GM21737 (cell line): Measurements from ENCODE around the gene IL1RN.

ENCODE experiments used
- ATAC-seq: cut with Tn5 transposase; IDR thresholded peaks from one replicate; pipeline ENCODE4 v1.9.1; 2021; ENCODE audit warnings: mild to moderate bottlenecking, moderate library complexity; ENCODE audit not compliant: unreplicated experiment

The IL1RN gene

DNA sequence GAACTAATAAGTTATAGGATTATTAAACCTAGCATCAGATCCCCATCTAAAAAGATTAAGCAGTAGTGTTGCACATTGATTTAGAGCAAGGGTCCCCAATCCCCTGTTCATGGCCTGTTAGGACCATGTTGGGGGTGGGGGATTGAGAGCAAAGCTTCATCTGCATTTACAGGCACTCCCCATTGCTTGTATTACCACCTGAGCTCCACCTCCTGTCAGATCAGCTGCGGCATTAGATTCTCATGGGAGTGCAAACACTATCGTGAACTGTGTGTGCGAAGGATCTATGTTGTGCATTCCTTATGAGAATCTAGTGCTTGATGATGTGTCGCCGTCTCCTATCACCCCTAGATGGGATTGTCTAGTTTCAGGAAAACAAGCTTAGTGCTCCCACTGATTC lies 27.9 kb downstream of the IL1RN start:
- ATAC-seq: no peak

DNA sequence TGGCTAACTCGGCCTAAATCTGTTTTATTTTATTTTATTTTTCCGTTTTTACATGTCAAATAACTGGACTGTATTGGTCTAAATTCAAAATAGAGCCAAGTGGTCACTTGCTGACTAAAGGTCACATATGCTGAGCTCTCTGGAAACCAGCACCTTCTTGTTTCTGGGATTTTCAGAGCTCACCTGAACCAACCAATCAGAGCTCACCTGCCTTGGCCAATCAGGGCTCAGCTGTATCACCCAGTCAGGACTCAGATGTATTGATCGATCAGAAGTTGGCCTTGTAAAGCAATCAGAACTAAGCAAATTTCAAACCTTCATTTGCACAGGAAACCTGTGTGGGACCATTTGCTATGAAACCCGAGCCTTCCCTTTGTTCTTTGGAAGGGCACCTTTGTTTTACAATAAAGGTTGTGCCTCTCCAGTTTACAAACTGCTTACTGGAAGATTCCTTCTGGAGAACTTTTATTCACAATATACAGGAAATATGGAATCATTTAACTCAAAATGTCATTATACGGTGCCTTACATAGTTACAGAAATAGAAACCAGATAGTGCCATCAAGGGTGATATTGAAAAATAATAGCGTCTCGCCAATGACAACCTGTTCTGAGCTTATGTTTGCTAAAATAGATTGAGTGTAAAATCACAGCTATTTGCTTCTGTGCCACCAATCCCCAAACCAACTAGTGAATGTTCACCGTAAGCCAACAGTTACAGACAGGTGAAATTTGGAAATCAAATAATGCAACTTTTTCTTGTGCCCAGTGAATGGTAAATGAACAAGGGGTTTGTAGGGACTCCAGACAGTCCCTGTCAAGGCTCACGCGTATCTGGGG lies 29.1 kb downstream of the IL1RN start:
- ATAC-seq: no peak

DNA sequence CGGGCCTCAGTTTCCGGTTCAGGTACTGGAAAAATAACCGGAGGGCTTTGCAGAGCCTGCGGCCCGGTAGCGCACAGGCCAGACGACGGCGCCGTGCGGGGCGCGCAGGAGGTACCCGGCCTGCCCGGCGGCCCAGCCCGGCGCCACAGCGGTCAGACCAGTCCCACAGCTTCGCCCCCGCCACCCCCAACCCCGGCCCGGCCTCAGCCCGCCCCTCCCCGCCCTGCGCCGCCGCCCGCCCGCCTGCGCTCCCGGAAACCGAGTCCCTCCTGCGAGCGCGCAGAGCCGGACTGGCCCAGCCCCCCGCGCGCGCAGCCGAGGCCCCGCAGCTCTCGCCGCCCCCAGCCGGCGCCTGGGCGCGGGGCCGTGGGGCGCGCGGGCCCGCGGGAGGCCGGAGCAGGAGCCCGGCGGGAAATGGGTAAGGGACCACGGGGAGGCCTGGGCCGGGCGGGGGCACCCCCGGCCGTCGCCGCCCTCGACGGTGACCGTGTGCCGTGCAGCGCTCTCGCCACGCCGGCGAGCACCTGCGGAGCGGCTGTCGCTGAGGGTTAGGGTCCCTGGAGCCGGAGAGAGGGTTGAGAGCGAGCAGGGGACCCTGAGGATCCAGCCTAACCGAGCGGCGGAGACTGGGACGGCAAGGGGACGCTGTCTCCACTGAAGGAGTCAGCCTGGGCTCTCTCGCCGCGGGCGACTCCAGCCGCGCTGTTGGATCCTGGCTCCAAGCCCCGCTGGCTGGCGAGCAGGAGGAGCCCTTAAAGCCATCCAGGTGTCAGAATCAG lies 29.9 kb downstream of the IL1RN start:
- ATAC-seq: peak; percentile 74

DNA sequence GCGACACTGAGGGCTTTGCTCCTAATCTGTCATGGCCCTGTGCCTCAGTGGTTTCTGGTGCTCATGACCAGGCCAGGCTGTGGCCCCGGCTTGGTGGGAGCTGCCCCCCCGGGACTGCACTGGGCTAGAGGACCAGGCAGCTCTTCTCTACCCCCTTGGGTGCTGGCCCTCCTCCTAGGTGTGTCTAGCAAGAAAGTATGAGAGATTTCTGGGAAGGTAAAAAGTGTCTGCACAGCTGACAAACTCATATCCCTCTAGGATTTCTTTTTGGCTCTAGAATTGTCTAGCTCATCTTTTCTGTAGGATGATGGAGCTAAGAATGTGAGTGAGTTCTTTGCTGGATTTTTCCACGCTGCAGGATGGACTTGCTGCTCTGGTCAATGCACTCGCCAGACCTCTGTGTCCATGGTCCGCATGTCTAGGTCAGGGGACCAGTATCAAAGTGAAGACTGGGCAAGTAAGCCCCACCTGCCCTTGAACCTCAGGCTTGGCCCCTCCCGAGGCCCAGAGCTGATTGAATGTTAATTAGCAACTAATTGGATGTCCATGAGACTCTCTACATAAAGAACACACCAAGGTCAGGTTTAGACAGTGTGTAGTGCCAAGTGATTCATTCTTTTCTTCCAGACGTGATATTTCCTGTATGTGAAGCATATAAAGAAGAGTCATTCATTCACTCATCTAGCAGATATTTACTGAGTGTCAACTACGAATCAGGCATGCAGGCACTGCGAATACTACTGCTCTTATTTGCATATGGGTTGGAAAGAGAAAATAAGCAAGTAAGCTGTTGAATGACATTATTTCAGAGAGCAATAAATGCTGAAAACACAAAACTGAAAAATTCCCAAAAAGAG lies 30.7 kb downstream of the IL1RN start:
- no peak for ATAC-seq

DNA sequence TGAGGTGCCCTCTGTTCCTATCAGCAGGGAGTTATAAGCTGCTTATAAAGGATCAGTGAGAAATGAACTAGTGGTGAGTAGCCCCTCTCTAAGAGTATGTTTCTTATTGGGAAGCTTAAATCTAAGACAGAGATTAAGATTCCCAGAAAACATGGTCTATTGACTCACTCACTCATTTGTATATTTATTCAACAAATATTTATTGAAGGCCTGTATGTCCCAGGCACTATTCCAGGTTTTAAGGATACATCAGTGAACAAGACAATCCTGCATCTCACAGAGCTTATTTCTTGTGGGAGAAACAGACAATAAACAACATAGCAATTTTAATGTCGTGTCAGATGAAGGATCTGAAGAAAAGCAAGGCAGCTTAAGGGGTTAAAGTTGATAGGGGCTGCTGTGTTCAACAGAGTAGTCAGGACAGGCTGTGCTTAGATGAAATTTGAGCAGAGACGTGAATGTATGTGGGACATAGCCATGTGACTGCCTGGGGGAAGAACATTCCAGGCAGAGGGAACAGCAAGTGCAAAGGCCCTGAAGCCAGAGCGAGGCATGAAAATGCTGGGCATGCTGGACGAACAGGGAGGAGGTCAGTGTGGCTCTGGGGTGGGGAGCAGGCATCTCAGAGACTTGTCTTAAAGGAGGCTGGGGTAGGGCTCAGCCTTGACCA lies 31.6 kb downstream of the IL1RN start:
- no peak for ATAC-seq

DNA sequence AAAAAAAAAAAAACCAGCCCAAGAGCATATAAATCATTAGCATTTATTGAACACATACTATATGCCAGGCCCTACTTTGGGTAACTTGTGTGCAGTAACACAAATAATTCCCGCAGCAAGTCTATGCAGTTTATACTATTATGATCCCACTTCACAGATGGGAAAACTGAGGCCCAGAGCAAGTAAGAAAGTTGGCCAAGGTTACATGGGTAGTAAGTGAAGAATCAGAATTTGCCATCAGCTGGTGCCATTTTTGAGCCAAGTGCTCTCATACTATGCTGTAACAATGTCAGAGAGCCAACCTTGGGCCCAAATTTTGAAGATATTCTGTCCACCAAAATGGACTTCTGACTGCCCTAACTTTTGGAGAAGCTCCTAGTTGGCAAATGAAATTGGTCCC lies 32.9 kb downstream of the IL1RN start:
- no peak for ATAC-seq

DNA sequence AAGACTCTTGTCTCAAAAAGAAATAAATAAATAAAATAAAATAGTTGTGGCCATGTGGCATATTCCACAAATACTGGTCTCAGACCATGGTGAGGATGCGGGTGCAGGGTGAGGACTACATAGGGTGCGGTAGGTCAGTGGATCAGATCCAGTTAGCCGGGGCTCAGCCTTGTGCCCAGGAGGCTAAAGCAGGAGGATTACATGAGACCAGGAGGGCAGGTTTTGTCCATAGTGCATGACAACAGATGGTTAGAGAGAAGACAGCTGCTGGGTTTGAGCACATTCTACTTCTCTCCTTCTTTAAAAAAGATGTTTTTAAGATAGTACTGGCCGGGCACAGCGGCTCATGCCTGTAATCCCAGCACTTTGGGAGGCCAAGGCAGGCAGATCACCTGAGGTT lies 33.6 kb downstream of the IL1RN start:
- no peak for ATAC-seq

DNA sequence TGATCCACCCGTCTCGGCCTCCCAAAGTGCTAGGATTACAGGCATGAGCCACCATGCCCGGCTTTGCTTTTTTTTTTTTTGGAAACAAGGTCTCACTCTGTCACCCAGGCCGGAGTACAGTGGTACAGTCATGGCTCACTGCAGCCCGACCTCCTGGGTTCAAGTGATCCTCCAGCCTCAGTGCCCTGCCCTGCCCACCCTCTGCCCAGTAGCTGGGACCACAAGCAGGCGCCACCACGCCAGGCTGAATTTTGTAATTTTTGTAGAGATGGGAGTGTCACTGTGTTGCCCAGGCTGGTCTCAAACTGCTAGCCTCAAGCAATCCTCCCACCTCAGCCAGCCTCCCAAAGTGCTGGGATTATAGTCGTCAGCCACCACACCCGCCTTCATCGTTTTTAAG lies 34.8 kb downstream of the IL1RN start:
- ATAC-seq: no peak

DNA sequence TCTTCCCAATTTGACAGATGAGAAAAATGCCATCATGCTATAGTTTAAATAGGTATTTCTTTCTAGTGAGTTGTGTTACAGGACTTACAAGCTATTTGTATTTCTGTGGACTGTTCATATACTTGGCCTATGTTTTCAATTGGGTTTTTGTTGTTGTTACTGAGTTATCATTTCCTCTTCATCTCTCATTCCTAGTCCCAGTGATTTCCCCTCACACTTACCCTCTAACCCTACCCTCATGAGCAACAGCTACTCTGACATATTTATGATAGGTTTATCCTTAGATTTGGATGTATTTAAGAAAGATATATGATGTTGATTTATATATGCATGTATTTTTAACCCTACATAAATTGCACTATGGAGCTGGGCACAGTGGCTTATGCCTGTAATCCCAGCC lies 35.5 kb downstream of the IL1RN start:
- ATAC-seq: no peak

DNA sequence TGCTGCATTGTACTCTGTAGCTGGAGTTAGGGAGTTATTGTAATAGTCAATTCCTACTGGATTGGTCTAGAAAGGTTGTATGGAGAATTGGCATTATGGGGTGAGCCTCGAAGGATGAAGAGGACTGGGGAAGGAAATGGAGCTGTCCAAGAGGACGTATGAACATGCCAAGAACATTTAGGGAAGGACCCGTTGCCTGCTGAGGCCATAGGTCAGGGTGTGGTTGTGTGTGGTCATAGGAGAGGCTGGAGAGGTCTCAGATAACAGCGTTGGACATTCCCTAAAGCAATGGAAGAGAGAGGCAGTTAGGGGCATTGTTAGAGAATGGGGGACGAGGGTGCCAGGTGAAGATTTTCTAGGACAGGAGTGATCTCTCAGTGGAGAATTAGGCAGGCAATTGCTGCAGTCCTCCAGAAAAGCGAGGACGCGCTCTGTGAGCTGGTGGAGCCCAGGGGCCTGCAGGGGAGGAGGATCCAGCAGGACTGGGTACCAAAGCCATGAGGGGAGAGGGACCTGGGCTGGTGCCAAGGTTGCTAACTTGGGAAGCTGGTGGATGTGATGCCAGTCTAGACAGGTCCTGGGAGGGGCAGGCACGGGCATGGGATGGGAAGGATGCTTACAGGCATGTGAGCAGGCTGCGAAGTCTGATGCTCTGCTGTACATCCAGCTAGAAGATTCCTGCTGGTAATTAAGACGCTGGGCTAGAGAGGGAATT lies 37.0 kb downstream of the IL1RN start:
- ATAC-seq: no peak

DNA sequence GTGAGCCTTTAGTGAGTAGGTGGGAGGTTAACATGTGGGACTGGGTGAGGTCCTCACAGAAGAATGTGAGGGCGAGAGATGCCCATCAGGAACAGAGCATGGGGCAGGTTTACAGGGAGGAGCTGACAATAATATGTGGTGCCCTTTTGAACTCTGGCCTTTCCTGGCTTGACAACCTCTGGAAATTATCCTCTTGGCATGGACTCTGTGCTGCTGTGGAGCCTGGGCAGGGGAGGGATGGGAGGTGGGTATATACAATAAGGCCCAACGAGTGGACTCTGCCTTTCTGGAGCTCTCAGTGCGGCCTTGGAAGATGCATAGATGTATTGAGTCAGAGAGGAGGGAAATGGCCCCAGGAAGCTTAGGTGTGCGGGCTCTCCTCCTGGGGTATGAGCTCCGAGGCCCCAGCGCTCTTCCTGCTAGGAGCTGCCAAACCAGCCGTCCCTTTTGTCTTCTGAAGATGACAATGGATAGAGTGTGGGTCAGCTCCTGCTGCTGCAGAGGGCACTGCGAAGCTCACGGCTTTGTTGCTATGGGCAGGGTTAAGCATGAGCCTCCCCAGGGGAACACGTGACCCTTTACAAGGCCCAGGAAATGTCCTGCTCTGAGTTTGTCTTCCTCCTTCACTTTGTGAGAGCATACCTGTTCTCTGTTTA lies 37.7 kb downstream of the IL1RN start:
- ATAC-seq: no peak

DNA sequence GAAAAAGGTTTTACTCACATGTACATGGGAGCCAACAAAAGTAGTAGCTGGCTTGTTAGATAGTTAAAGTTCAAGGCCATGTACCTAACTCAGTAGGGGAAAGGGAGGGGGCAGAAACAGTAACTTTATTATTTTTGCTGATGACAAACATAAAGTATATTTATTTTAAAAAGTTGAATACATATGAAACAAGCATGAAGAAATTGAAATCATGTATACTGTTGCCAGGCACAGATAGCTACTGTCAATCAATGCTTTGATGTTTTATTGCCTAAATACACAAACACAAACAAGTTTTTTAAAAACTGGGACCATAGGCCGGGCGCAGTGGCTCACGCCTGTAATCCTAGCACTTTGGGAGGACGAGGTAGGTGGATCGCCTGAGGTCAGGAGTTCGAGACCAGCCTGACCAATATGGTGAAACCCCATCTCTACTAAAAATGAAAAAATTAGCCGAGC lies 38.8 kb downstream of the IL1RN start:
- no peak for ATAC-seq

DNA sequence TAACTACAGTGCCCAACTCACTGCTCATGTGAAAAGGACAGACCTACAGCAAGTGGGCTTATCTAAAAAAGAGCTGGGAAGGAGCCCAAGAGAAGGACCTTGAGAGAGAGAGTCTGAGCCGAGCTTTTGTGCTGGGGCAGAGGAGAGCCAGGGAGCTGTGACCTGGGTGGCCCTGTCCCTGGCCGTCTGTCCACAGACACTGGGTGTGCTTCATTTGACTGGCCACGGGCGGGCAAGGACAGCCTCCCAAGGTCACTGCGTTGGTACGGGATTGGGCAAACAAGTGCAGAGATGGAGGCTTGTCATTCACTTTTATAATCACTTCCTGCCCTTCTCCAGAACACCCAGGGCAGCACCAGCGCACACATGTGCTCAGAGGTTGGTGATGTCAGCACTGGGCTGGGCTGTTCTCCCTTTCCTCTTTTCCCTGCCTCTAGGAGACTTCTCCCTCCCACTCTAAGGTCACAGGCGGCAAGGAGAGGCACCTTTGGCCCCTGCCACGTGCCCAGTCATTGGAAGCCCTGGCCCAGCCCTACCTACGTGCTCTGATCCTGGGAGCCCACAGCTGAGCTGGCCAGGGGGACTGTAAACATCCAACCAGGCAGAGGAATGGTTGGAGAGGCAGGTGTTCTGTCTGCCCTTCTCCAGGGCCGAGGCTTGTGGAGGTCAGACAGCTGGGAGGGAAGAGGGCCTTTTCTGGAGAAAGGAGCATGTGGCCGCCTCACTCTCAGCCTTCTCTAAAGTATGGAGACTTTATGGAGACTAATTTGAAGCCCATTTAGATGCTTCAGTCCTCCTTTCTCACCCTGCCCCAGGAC lies 39.9 kb downstream of the IL1RN start:
- ATAC-seq: no peak

DNA sequence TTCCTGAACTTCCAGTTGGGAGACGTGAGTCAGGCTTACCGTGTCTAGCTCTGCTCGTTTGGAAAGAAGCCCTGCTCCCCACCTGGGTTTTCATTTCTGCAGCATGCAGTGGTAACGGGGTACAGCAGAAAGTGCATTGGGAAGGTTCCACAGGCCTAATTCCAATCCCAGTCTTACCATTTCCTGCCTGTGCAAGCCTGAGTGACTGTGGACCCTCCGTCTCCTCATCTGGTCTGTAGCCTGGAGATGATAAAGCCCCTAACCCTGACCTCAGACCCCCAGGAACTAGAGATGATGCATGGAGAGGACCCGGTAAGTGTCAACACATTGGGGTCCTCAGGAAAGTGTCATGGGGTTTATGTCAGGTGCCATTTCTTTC lies 40.6 kb downstream of the IL1RN start:
- ATAC-seq: no peak

DNA sequence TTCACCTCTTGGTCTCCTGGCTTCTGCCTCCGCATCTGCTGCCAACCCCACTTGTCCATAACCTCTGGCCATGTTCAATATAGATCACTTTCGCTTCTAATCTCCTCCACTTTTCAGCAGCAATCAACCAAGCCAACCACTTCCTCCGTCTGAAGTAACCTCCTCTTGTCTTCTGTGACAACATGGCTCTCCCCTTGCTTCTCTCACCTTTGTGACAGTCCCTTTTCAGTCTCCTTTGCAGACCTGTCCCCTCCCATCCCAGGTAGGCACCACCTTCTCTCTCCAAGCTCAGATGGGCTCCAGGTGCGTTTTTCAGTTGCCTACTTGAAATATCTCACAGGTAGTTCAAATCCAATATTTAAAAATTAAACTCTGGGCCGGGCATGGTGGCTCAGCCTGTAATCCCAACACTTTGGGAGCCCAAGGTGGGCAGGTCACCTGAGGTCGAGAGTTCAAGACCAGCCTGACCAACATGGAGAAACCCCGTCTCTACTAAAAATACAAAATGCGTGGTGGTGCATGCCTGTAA lies 41.7 kb downstream of the IL1RN start:
- no peak for ATAC-seq

DNA sequence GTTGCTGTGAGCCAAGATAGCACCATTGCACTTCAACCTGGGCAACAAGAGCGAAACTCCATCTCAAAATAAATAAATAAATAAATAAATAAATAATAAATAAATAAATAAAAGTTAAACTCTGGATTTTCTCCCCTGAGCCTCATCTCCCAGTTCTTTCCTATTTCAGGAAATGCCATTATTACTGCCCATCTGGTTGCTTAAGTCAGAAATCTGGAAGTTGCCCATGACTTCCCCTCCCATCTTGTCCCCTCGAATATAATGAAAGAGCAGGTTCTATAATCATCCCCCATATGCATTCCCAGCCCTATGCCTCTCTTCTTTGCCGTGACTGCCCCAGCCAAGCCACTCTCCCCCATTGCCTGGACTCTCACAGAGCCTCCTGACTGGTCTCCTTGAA lies 42.2 kb downstream of the IL1RN start:
- ATAC-seq: no peak

DNA sequence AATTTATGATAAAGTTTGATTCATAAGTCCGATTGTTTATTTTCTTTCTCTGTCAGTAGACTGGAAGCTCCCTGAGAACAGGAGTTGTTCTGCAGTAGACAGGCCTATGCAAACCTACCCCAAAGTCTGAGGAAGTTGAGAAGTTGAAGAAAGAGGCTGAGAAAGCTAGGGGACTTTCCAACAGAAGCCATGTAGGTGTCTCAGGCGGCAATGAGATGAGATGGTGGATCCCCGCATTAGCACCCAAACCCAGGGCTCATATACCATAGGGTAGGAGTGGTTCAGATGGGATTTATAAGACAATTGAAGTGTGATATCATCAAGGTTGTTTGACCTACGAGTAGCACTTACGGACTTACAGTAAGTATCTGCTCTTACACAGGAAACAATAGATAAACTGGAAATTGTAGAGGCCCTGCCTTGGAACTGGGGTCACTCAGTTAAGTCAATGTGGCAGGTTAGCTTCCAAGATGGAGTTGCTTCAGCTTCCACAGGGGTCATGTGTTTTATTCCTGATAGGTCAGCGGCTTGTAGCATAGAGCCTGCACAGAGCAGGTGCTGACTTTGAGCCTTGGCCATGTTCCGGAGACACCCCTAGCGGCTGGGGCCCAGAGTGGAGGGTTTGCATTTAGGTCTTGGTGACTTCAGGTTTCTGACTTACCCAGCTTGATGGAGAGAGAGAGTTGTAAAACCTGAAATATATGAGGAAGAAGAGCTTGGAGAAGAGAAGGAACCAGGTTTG lies 44.1 kb downstream of the IL1RN start:
- ATAC-seq: no peak
